Activated CD8-positive, alpha-beta memory T cell treated with anti-CD3 and anti-CD28 coated beads, Interleukin-2, amount 10 ng/mL, durations not matched to agents 7 days and 5 days (primary cell): ENCODE data around the gene TGFBR3L. TPM values are rescaled to one million over a fixed set of nuclear protein-coding genes. Genes with fewer than 3 reads are reported as not detected.

Experiments used
- ATAC-seq: fragments of 150-1000 bp; cut with Tn5 transposase; one replicate; pipeline ENCODE4 v1.10.0; 2021; ENCODE audit warnings: moderate library complexity
- CTCF ChIA-PET: fragments of 350-600 bp; sonication (Branson Sonifier 250); formaldehyde crosslinking; loops from one replicate; lab custom pipeline; 2021; ENCODE audit warnings: antibody characterized with exemption; lab: Charles Lee
- DNase-seq: peaks from one replicate; pipeline ENCODE4 v3.0.0-alpha.2; 2020
- H3K27ac Mint-ChIP-seq: one replicate; pipeline ENCODE4 v1.8.0; 2021; ENCODE audit warnings: mild to moderate bottlenecking, mixed read lengths
- H3K27me3 Mint-ChIP-seq: one replicate; pipeline ENCODE4 v1.8.0; 2021; ENCODE audit warnings: mixed read lengths
- H3K36me3 Mint-ChIP-seq: one replicate; pipeline ENCODE4 v1.8.0; 2021; ENCODE audit warnings: mild to moderate bottlenecking, mixed read lengths
- H3K4me1 Mint-ChIP-seq: one replicate; pipeline ENCODE4 v1.8.0; 2021; ENCODE audit warnings: mixed read lengths
- H3K4me3 Mint-ChIP-seq: one replicate; pipeline ENCODE4 v1.8.0; 2021; ENCODE audit warnings: mild to moderate bottlenecking, moderate library complexity, mixed read lengths
- H3K9me3 Mint-ChIP-seq: one replicate; pipeline ENCODE4 v1.8.0; 2022; ENCODE audit warnings: low read depth, mixed read lengths
- total RNA-seq, 2 experiments: library from RNA; stranded (reverse); gene quantifications; one replicate each; pipeline ENCODE4 v1.2.3, GENCODE V29; 2021

The TGFBR3L gene
- total RNA-seq = 1 to 10 TPM; 7.7 to 9.1 TPM

DNA sequence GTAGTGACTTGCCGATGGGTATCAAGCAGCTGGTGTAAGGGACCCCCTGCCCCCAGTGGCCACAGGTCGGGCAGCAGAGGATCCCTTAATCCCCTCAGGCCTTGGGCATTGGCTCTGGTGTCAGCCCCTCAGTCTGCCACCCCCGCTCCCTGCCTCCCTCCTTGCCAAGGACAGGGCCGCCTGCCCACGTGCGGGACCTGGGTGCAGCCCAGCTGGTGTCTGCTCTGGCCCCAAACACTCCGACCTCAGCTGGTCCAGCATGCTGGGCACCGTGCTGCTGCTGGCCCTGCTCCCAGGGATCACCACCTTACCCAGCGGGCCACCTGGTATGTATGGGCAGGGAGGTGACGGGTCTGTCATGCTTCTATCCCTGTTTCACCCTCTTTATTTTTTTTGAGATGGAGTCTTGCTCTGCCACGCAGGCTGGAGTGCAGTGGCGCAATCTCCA lies at the start of gene TGFBR3L:
Gene TGFBR3L (plus strand): TSS at position 233 of the 448 bp plus-strand sequence.
- H3K27ac Mint-ChIP-seq = no peak within 1 kb of the TSS

GRCh38 chr19:7865262-7865911 lies 49.2 kb upstream of the TGFBR3L start:
- Mint-ChIP-seq H3K4me3 (no peak overlapping the region), H3K36me3 (no peaks in the 10 kb centered on the region), H3K27ac (peak overlapping the region; percentile 54), H3K9me3 (no peaks in the 10 kb centered on the region), H3K27me3 (peaks cover 57% of the 10 kb centered on the region), H3K4me1 (peaks cover 21% of the 10 kb centered on the region)
- DNase-seq (no peak), ATAC-seq (no peak)
- CTCF ChIA-PET = interaction anchor here (1.3 kb wide), 1 partner anchor 37 kb away, joined by 3 read pairs; no protein-coding TSS in a partner anchor

More for the DNA sequence above, at the start of gene TGFBR3L:
- peaks cover 9% of the 10 kb centered on the region for H3K36me3 Mint-ChIP-seq
- ATAC-seq (no peak), DNase-seq (no peak)
- CTCF ChIA-PET = interaction anchor here (1.4 kb wide), 1 partner anchor 9 kb away, joined by 3 read pairs; no protein-coding TSS in a partner anchor
- H3K27me3 Mint-ChIP-seq = peaks cover 29% of the 10 kb centered on the region
- H3K4me3 Mint-ChIP-seq = peak within 1 kb of the TSS; percentile 43
- H3K4me1 Mint-ChIP-seq = peaks cover 16% of the 10 kb centered on the region
- no peaks in the 10 kb centered on the region for H3K9me3 Mint-ChIP-seq

DNA sequence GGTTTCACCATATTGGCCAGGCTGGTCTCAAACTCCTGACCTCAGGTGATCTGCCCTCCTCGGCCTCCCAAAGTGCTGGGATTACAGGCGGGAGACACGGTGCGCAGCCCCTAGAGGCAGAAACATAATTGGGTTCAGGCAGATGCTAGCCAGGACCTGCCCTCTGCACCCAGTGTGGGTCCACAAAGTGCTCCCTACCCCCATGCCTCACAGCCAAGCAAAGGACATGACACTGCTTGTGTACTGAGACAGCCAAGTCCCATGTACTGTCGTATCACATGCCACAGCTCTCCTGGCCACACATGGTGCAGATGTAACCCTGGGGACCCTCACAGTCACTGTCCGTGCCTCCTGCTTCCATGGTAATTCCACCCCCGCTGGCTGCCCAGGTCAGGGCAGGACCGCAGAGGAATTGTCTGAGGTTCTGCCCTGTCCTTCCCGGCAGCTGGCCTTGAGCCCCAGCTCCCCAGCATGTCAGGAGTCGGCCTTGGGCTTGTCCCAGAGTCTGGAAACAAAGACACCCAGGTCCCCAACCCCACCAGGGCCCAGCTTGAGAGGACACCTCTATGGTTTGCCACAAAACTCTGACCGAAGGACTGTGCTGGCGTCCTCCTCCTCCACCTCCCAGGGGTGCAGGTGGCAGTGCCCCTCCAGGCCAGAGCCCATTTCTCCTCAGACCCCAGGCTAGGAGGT lies 48.1 kb upstream of the TGFBR3L start:
- Mint-ChIP-seq H3K4me3 (no peak overlapping the region), H3K36me3 (no peaks in the 10 kb centered on the region), H3K4me1 (peaks cover 30% of the 10 kb centered on the region)

DNA sequence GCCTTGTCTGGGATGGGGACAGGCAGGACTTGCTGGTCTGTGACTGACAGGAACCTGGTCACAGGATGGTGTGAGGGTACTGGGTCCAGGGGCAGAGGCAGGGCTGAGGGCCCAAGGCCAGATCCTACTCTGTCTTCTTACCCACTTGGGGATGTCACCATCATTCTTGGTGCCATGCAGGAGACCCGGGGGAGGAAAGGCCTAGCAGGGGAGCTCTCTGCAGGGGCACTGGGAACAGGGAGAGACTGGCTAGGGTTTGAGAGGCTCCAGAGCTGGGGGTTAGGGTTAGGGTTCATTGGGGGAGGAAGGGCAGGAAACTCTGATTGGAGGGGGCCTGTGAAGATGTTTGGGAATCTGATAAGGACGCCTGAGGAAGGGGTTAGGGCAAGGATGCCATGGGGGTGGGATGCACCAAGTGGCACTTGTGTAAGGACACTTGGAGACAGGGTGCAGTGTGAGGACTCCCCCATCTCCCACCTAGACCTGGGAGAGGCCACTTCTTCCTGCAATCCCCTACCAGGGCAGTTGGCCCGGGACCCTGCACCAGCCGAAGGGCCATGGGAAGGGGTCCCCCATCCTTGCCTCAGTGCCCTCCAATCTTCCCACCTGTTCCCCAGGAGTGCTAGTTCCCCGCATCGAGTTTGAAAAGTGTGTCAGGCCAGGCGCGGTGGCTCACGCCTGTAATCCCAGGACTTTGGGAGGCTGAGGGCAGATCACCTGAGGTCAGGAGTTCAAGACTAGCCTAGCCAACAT lies 47.4 kb upstream of the TGFBR3L start:
- Mint-ChIP-seq H3K9me3 (no peaks in the 10 kb centered on the region), H3K27ac (no peak overlapping the region), H3K4me3 (no peak overlapping the region), H3K4me1 (peaks cover 34% of the 10 kb centered on the region), H3K36me3 (no peaks in the 10 kb centered on the region), H3K27me3 (peaks cover 55% of the 10 kb centered on the region)
- ATAC-seq (no peak), DNase-seq (no peak)
- CTCF ChIA-PET = interaction anchor here (1.1 kb wide), 1 partner anchor 51 kb away, joined by 3 read pairs; no protein-coding TSS in a partner anchor

More for the DNA sequence above, 48.1 kb upstream of the TGFBR3L start:
- Mint-ChIP-seq H3K9me3 (no peaks in the 10 kb centered on the region), H3K27me3 (peaks cover 53% of the 10 kb centered on the region), H3K27ac (no peak overlapping the region)
- ATAC-seq (no peak), DNase-seq (no peak)
- CTCF ChIA-PET = interaction anchor here (1.1 kb wide), 1 partner anchor 51 kb away, joined by 3 read pairs; no protein-coding TSS in a partner anchor

DNA sequence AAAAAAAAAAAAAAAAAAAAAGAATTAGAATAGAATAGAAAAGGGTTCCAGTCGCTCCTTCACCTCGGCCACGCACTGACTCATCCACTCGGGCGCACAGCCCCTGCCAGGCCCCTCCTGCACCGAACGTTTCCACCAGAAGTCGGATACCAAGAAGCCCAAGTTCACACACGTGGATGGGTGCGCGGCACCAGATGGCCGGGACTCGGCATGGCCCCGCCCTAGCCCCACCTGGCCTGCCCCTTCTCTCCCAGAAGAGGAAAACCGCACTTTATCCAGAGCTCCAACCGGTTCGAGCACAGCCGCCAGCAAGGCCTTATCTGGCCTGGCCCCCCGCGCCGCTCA lies 46.3 kb upstream of the TGFBR3L start:
- CTCF ChIA-PET = interaction anchor here (1.0 to 2.2 kb wide), 19 partner anchors 9 to 527 kb away, joined by 3 to 41 read pairs (median 6); partner anchors contain the start of genes MAP2K7, MCOLN1, SNAPC2 and STXBP2
- ATAC-seq = no peak
- H3K27ac Mint-ChIP-seq = no peak overlapping the region

GRCh38 chr19:7868671-7869452 lies 45.8 kb upstream of the TGFBR3L start:
- peaks cover 37% of the 10 kb centered on the region for H3K4me1 Mint-ChIP-seq
- H3K9me3 Mint-ChIP-seq = no peaks in the 10 kb centered on the region
- H3K36me3 Mint-ChIP-seq = no peaks in the 10 kb centered on the region
- peaks cover 60% of the 10 kb centered on the region for H3K27me3 Mint-ChIP-seq
- H3K4me3 Mint-ChIP-seq = peak overlapping the region; percentile 60
- peak overlapping the region; percentile 28 for H3K27ac Mint-ChIP-seq
- peak; percentile 84 for DNase-seq
- peak; percentile 81 for ATAC-seq
- CTCF ChIA-PET = interaction anchor here (0.7 to 2.2 kb wide), 30 partner anchors 8 to 528 kb away, joined by 3 to 41 read pairs (median 5); partner anchors contain the start of genes MAP2K7, MCOLN1, PET100 and SNAPC2

More for the DNA sequence above, 46.3 kb upstream of the TGFBR3L start:
- Mint-ChIP-seq H3K4me1 (peaks cover 34% of the 10 kb centered on the region), H3K9me3 (no peaks in the 10 kb centered on the region), H3K27me3 (peaks cover 61% of the 10 kb centered on the region), H3K4me3 (no peak overlapping the region), H3K36me3 (no peaks in the 10 kb centered on the region)
- DNase-seq = no peak

- peak overlapping the region; percentile 41 for H3K4me3 Mint-ChIP-seq
Observed at GRCh38 chr19:7869453-7869909, 45.1 kb upstream of the TGFBR3L start.

GRCh38 chr19:7869910-7870511 lies 44.6 kb upstream of the TGFBR3L start:
- peak overlapping the region; percentile 32 for H3K27ac Mint-ChIP-seq
- H3K27me3 Mint-ChIP-seq = peaks cover 55% of the 10 kb centered on the region
- peaks cover 34% of the 10 kb centered on the region for H3K4me1 Mint-ChIP-seq
- CTCF ChIA-PET = interaction anchor here (0.7 to 2.2 kb wide), 21 partner anchors 9 to 240 kb away, joined by 3 to 41 read pairs (median 6); partner anchors contain the start of genes MAP2K7, PET100, SNAPC2 and STXBP2
- no peaks in the 10 kb centered on the region for H3K36me3 Mint-ChIP-seq
- no peaks in the 10 kb centered on the region for H3K9me3 Mint-ChIP-seq
- peak; percentile 77 for DNase-seq
- H3K4me3 Mint-ChIP-seq = no peak overlapping the region
- ATAC-seq = peak; percentile 9

More at GRCh38 chr19:7869453-7869909, 45.1 kb upstream of the TGFBR3L start:
- no peaks in the 10 kb centered on the region for H3K36me3 Mint-ChIP-seq
- no peaks in the 10 kb centered on the region for H3K9me3 Mint-ChIP-seq
- ATAC-seq = peak; percentile 63
- peak; percentile 76 for DNase-seq
- peaks cover 54% of the 10 kb centered on the region for H3K27me3 Mint-ChIP-seq
- CTCF ChIA-PET = interaction anchor here (0.7 to 2.2 kb wide), 27 partner anchors 8 to 380 kb away, joined by 3 to 41 read pairs (median 6); partner anchors contain the start of genes MAP2K7, MCOLN1, PET100 and SNAPC2
- H3K27ac Mint-ChIP-seq = no peak overlapping the region
- peaks cover 37% of the 10 kb centered on the region for H3K4me1 Mint-ChIP-seq

GRCh38 chr19:7870571-7871436 lies 43.8 kb upstream of the TGFBR3L start:
- Mint-ChIP-seq H3K9me3 (no peaks in the 10 kb centered on the region), H3K27ac (peak overlapping the region; percentile 17), H3K4me1 (peaks cover 29% of the 10 kb centered on the region), H3K36me3 (no peaks in the 10 kb centered on the region), H3K4me3 (no peak overlapping the region), H3K27me3 (peaks cover 55% of the 10 kb centered on the region)
- CTCF ChIA-PET = interaction anchor here (0.5 to 0.7 kb wide), 2 partner anchors 33 to 396 kb away, joined by 3 to 6 read pairs; partner anchors contain the start of gene MAP2K7
- DNase-seq = peak; percentile 82
- ATAC-seq = peak; percentile 9

GRCh38 chr19:7871437-7872305 lies 43.0 kb upstream of the TGFBR3L start:
- H3K9me3 Mint-ChIP-seq = no peaks in the 10 kb centered on the region
- peak overlapping the region; percentile 17 for H3K27ac Mint-ChIP-seq
- peak overlapping the region; percentile 3 for H3K4me3 Mint-ChIP-seq
- H3K36me3 Mint-ChIP-seq = no peaks in the 10 kb centered on the region
- peak; percentile 5 for ATAC-seq
- DNase-seq = peak; percentile 88
- H3K4me1 Mint-ChIP-seq = peaks cover 29% of the 10 kb centered on the region
- peaks cover 56% of the 10 kb centered on the region for H3K27me3 Mint-ChIP-seq
- CTCF ChIA-PET = interaction anchor here (0.5 kb wide), 1 partner anchor 395 kb away, joined by 3 read pairs; no protein-coding TSS in a partner anchor
